Measurements from ENCODE around the gene CCDC170. TPM values are rescaled to one million over a fixed set of nuclear protein-coding genes. Genes with fewer than 3 reads are reported as not detected.

The CCDC170 gene
- total RNA-seq, 1 experiment from 2014 or later = 0.12 TPM

DNA sequence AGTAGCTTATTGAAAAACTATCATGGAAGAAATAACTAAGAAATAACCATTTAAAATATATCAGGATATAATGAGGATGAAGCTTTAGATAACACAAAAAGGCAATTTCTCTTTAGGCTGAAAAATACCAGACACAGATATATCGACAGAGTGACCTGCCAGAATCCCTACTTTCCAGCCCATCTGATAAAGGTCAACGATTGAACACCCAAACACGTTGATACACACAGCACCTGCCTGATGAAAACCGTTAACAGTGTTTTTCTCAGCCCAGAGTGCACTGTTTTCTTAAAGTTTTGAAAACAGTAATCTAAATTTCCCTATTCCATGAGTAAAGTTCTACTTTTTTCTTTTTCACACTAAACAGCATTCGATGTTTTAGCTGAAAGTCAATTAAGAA lies 170.6 kb downstream of the CCDC170 start:
- no peaks in the 10 kb centered on the region for H3K9me3 ChIP-seq (ENCODE audit: control insufficient read depth in 1 of 2, insufficient read depth in 1 of 2, low read depth in 1 of 2, low read length in 2 of 2)
- H3K4me3 ChIP-seq (replicated peaks in 1 of 2; ENCODE audit: low read depth in 1 of 2, low read length in 2 of 2) = no peak overlapping the region
- no peaks in the 10 kb centered on the region for H3K9me2 ChIP-seq (ENCODE audit: insufficient read depth)
- ATAC-seq = no peak
- intact Hi-C loops (cut with micrococcal nuclease) = no loop called here
- H3K4me2 ChIP-seq (ENCODE audit: low read length) = no peak overlapping the region
- BruUV-seq (replicated peaks) = no TSS peak
- no peaks in the 10 kb centered on the region for H3K79me2 ChIP-seq (ENCODE audit: insufficient read depth, low read length)
- peaks cover 10 to 37% of the 10 kb centered on the region in 2 experiments for H3K4me1 ChIP-seq (ENCODE audit: control insufficient read depth in 1 of 2, insufficient read depth in 2 of 2, low read length in 2 of 2)
- DNase-seq (ENCODE audit: low read depth, low spot score) = no peak
- H3K9ac ChIP-seq (ENCODE audit: low read length) = no peak overlapping the region
- no peaks in the 10 kb centered on the region for H3K36me3 ChIP-seq (ENCODE audit: control insufficient read depth in 1 of 2, insufficient read depth in 2 of 2, low read length in 2 of 2)
- ChIA-PET CTCF (interaction anchor here (1.7 to 1.8 kb wide), 2 partner anchors 11 to 17 kb away, joined by 4 to 6 read pairs; no protein-coding TSS in a partner anchor), POLR2A (no interaction called here), RAD21 (ENCODE audit: low non-redundant PET in 1 of 2, low total read pairs in 2 of 2, uncharacterized antibody in 2 of 2, unreplicated experiment in 2 of 2) (no interaction called here)
- H3K27me3 ChIP-seq (ENCODE audit: insufficient read depth, low read length) = no peaks in the 10 kb centered on the region
- no peaks in the 10 kb centered on the region for H4K20me1 ChIP-seq (ENCODE audit: insufficient read depth)
- TF ChIP-seq ZNF274 (IDR thresholded peaks at IDR 0.05; ENCODE audit: low read depth, low read length) (no peak), SRF (IDR thresholded peaks at IDR 0.05; ENCODE audit: low read depth) (no peak), RAD21 (IDR thresholded peaks at IDR 0.05; ENCODE audit: low read depth) (no peak), SIN3A (IDR thresholded peaks at IDR 0.05; ENCODE audit: low read depth) (no peak), CEBPB (IDR thresholded peaks at IDR 0.05; ENCODE audit: low read depth) (no peak), POLR2A (IDR thresholded peaks at IDR 0.05; ENCODE audit: borderline replicate concordance, extremely low read depth, insufficient read depth, insufficient read length) (no peak)
- TF ChIP-seq, protein P1, sequence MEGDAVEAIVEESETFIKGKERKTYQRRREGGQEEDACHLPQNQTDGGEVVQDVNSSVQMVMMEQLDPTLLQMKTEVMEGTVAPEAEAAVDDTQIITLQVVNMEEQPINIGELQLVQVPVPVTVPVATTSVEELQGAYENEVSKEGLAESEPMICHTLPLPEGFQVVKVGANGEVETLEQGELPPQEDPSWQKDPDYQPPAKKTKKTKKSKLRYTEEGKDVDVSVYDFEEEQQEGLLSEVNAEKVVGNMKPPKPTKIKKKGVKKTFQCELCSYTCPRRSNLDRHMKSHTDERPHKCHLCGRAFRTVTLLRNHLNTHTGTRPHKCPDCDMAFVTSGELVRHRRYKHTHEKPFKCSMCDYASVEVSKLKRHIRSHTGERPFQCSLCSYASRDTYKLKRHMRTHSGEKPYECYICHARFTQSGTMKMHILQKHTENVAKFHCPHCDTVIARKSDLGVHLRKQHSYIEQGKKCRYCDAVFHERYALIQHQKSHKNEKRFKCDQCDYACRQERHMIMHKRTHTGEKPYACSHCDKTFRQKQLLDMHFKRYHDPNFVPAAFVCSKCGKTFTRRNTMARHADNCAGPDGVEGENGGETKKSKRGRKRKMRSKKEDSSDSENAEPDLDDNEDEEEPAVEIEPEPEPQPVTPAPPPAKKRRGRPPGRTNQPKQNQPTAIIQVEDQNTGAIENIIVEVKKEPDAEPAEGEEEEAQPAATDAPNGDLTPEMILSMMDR (IDR thresholded peaks at IDR 0.05 in 2 of 3, conservative IDR thresholded peaks at IDR 0.05 in 1 of 3; ENCODE audit: borderline replicate concordance in 1 of 3, insufficient read depth in 1 of 3, low read depth in 2 of 3, low read length in 2 of 3) = no peak
- TF ChIP-seq, protein P2, sequence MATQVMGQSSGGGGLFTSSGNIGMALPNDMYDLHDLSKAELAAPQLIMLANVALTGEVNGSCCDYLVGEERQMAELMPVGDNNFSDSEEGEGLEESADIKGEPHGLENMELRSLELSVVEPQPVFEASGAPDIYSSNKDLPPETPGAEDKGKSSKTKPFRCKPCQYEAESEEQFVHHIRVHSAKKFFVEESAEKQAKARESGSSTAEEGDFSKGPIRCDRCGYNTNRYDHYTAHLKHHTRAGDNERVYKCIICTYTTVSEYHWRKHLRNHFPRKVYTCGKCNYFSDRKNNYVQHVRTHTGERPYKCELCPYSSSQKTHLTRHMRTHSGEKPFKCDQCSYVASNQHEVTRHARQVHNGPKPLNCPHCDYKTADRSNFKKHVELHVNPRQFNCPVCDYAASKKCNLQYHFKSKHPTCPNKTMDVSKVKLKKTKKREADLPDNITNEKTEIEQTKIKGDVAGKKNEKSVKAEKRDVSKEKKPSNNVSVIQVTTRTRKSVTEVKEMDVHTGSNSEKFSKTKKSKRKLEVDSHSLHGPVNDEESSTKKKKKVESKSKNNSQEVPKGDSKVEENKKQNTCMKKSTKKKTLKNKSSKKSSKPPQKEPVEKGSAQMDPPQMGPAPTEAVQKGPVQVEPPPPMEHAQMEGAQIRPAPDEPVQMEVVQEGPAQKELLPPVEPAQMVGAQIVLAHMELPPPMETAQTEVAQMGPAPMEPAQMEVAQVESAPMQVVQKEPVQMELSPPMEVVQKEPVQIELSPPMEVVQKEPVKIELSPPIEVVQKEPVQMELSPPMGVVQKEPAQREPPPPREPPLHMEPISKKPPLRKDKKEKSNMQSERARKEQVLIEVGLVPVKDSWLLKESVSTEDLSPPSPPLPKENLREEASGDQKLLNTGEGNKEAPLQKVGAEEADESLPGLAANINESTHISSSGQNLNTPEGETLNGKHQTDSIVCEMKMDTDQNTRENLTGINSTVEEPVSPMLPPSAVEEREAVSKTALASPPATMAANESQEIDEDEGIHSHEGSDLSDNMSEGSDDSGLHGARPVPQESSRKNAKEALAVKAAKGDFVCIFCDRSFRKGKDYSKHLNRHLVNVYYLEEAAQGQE (IDR thresholded peaks at IDR 0.05; ENCODE audit: low read depth) = no peak
- no peak overlapping the region for H2AFZ ChIP-seq (ENCODE audit: low read depth, low read length, poor library complexity, severe bottlenecking)
- H3K27ac ChIP-seq (ENCODE audit: low read depth, low read length) = no peak overlapping the region
